ENCODE measurements around the gene MYL7.
"Not testable (repeated sequence)": the region's sequence is repeated elsewhere in the genome, so short reads cannot be mapped to it uniquely, and the experiment has no call there.

Gene MYL7, protein sequence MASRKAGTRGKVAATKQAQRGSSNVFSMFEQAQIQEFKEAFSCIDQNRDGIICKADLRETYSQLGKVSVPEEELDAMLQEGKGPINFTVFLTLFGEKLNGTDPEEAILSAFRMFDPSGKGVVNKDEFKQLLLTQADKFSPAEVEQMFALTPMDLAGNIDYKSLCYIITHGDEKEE

DNA sequence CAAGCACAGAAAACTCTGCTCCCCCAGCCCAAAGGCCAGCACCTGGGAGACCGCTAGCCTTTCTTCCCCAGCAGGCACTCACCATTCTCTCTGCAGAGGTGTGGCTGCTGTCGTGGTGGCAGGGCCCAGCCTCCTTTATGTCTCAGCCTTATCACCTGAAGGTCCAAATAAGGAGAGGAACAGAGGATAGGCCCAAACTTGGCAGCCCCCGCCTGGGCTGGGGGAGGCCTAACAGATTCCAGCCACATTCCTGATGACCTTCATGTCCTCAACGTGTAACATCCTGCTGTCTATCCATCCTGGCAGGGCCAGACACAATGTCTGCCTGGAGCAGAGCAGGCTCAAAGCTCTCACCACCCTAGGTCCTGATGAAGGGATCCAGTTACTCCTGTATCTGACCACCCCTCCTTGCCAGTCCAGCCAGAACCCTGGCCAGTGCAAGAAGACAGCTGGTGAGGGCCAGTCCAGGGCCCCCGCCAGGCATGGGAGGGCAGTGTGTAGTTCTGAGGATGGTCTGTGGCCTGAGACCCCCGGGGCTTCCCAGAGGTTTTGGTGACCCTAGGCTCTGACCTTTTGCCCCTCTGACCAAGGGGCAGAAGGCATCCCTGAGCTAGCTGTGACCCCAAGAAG is at the start of gene MYL7:
TSS of gene MYL7 (minus strand) at position 112 of the 630 bp plus-strand sequence. CDS start at position 85, 27 bp downstream.
- DNase-seq: no peak

DNA sequence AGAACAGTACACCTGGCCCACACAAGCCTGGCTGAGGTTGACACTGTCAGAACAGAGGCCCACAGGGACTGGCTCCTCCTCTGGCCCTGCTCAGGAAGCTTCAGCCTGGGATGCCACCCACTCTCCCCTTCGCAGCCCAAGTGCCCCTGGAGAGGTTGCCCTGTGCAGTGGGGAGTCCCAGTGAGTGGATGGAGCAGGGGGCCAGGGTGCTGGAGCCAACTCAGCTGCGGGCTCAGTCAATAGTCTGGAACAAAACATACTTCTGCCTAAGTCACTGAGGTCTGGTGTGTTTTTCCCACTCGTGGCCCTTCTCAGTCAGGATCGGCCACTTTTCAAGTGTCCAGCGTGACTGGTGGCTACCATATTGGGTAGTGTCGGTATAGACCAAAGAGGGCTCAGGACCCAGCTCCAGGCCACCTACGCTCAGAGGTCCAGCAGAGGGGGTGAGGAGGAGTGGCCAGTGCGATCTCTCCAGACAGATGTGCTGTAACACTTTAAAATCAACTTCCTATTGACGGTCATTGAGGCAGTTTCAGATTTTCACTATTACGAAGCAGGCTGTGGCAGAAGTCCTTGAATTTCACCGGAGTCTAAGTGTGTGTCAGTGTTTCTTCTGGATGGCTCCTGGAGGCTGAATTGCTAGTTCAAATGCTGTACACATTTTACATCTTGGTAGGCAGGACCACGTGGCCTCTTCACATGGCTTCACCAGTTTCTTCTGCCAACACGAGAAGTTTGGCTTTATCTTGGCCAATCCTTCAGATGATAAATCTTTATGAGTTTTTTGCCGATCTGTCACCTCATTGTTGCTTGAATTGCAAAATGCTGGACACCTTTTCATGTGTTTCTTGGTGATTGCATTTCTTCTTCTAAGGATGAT is 49.1 kb upstream of the MYL7 start:
- DNase-seq: no peak

DNA sequence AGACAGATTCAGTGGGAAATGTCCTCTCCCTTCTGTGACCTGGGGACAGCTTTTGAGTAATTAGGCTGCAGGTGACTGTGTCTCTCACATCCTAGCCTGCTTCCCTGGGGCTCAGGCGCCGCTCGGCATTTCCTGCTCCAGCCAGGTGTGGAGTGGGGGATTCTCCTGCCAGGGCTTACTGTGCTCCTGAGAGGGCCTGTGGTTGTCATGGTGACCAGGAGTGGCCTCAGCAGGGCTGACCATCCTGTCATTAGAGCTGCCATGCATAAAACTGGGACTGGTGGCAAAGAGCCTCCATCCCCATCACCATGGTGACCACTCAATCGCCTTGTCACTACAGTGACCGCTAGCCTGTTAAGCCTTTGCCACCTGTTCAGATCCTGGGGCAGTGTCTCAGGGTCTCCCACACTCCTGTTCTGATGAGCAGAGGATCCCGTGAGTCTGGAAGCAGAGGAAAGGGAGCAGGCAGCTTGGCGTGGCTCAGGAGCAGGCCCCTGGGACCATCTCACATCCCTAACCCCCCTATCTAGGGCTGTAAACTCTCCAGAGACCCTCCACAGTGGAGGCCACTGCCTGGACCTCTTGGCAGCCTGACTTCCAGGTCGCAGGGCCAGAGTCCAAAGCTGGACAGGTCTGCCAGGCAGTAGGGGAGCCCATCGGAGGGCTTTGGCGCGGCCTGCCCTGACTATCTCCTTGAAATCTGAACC is 48.3 kb upstream of the MYL7 start, which contains the start of gene GCK:
TSS of gene GCK (minus strand) at position 154 of the 707 bp plus-strand sequence. CDS start 486 bp downstream, outside the sequence.
- DNase-seq: no peak

DNA sequence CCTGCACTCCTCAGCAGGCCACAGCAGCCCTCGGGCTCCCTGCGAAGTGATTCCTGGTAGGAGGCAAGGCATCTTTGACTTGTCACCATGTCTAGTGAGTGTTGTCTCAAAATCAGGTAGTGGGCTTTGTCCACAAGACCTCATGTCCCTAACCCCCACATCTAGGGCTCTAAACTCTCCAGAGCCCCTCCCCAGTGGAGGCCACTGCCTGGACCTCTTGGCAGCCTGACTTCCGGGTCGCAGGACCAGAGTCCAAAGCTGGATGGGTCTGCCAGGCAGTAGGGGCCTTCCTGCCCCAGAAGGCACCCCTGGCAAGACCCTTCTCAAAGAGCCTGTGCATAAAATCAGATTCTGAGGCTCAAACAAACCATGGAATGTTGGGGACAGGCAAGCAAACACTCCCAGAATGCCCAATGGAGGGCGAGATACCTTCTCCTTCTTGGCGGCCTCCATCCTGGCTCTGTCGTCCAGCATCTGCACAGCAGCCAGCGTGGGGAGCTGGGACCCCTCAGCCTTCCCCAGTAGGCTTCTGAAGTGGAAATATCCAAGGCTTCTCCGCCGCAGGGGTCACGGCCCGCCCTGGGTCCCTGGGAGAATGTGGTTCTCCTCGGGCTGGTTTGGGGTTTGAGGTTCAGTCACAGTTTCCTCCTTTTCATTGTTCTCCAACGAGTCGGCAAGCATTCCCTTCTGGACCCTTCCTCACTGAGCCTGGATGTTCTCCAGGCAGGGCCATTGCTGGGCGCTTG is 47.5 kb upstream of the MYL7 start:
- DNase-seq: no peak

DNA sequence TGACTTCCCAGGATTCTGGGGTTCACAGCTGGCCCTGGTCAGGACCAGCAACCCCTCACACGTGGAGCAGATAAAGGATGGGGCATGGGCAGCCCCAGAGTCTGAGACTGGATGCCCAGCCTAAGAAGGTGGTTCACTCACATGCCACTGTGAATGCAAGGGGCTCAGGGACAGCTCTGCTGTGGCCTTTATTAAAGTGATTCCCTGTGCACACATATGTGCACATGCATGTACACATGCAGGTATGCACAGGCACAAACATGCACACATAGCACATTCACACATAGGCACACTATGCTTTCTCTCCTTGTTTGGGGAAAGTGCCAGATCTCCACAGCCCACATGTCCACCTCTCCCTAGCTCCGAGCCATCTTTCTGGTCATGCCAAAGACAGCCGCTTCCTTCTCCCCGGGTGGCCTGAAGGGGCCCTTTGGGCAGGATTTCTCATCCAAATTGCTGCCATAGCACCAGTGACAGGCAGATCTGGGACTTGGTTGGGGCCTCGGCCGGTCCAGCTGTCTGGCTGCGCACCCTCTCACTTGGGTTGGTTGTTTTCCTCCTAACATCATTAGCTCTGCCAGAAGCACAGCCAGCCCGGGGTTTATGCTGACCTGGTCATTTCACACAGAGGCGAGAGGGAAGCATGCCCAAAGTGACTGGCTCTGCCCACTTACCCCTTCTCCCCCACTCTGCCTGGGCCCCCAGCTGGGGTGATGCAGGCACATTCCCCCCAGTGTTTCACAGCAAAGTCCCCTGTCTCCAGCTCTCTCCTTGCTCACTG is 46.7 kb upstream of the MYL7 start:
- no peak for DNase-seq

DNA sequence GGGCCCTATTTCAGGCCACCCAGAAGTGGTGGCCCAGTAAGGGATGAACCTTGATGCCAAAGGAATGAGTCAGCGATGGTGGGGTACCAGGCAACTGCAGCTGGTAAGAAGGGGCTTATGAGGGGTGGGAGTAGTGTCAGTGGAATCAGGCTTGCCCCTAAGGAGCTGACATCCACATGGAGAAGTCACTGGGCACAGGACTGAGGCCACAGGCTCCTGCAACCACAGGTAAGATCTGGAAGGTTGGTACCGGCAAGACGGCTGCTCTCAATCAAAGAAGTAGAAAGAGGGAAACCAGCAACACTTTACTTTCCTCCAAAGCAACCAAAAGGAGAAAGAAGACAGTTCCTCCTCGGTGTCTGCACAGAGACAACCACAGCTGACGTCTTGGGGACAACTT is 45.6 kb upstream of the MYL7 start:
- DNase-seq: no peak

DNA sequence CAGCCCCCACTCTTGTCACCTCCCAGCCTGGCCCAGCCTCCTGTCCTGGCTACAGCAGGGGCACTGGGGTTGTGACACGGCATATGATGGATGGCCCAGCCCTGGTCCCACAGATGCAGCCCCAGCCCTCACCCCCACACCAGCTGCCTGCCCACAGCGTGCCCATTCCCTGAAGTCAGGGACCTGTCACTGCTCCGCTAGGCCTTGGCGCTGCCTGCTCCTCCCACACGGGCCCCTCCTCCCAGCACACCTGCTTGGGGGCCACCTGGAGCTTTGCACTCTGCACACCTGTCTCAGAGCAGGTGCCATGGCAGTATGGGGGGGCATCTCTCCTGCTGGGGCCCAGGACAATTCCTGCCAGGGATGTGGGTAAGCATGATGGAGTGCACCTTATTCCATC is 44.6 kb upstream of the MYL7 start:
- no peak for DNase-seq

DNA sequence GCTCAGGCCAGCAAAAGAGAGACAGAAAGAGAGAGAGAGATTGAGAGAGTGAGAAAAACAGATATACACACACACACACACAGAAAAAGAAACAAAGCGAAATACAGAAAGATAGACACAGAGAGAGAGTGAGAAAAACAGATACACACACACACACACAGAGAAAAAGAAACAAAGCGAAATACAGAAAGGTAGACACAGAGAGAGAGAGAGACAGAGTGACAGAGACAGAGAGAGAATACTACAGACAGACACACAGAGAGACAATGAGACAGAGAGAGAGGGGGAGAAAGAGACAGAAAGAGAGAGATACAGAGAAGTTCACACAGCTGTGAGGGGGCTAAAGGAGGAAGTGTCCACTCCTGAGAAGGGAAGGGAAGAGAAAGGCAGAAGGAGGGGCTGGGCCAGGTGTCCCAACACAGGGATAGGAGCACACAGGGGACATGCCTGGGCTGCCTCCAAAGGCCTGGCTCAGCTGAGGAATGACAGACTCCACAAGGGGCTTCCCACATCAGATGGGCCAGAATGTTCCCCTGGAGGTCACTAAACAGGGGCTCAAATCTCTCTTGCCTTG is 43.8 kb upstream of the MYL7 start:
- DNase-seq: no peak

DNA sequence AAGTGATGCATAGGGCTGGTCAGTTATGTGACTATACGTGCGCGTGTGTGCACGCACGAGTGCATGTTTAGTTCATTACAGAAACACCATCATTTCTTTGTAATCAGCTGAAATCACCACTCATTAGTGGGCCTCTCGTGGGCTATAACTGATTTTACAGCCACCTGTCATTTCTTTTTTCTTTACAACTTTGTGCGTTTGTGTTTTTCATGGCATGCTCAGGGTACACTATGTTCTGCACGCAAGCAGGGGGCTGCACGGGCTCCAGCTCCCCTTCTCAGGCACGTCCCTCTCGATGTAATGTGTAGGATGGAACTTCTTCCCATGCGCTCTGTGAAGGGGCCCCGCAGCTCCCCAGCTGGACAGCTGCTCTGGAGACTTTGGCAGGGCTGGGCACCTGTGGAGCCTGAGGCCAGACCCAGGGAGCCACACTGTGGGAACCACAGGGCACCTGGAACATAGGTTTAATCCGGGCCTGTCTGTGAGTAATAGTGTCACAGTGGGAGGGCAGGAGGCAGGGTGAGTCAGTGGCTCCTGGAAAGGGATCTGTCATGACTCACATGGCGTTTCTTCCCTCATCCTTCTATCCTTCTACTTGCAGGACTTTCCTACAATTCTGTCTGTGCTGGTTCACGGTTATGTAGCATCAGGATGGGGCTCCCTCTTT is 43.2 kb upstream of the MYL7 start:
- no peak for DNase-seq

DNA sequence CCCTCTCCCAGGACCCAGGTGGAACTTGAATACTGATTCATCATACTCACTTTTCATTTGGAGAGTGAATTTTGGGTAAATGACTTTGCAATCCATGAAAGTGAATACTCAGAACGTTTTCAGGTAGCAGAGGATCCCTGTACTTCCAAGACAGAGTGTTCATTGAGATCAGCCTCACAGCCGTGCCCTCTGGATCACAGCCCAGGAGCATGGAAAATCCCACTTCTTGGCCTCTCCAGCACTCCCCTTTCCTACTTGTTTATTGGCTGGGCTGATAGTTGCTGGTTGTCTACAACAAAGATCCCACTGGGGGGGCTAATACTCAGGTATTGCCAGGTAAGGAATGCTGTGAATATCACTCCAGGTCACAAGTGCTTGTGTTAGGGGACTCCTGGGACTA is 42.3 kb upstream of the MYL7 start:
- no peak for DNase-seq

DNA sequence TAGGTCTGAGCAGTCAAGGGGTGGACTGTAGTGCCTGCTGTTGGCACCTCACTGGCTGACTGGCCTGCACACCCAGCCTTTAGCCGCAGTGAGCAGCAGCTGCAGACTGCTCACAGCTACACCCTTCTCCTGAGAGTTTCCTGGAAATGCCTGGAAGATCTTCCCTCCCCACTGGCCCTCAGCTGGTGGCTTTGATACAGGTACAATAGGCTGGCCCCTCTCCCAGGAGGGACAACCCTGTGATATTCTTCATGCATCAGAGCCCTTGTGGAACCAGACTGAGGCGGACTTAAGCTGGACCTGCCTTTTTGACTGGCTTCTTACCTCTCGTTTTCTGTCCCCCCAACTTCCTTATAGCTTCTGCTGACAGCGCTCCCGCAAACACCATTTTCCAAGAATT is 41.7 kb upstream of the MYL7 start:
- no peak for DNase-seq

DNA sequence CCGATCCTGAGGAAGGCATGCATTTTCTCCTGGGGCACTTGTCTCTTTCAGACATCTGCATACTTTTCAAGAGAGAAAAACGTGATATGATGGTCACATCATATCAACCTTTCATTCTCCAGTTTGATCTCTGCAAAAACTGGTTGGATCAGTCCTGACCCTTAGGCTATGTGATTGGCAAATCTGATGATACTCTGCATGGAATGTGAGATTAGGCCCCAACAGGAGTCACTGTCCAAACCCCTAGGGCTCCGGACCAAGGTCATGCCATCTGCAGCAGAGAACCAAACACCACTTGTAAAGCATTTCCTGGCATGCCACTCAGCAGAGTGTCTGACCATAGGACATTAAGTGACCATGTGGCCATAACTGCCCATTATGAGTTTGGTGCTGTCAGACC is 39.5 kb upstream of the MYL7 start:
- DNase-seq: no peak

DNA sequence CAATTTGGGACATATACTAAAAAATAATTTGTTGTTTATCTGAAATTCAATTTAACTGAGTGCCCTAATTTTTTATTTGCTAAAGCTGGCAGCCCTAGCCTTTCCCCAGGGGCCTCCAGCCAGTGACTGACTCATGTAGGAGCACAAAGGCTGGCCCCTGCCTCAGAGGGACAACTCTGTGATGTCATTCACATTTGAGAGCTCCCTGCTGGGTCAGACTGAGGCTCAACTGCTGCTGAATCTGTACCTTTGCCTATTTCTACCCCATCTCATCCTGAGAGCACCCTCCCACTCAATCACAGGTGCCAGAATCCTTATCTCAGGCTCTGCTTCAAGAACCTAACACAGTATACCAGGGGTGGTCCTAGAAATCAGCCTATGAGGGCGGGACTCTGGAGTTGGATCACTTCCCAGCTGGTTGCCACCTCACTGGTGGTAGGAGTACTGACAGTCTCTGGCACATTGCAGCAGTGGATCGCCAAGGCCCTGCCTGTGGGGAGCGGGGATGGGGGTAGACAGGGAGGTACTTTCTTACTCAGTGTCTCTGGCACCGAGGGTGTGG is 36.5 kb upstream of the MYL7 start:
- DNase-seq: no peak

DNA sequence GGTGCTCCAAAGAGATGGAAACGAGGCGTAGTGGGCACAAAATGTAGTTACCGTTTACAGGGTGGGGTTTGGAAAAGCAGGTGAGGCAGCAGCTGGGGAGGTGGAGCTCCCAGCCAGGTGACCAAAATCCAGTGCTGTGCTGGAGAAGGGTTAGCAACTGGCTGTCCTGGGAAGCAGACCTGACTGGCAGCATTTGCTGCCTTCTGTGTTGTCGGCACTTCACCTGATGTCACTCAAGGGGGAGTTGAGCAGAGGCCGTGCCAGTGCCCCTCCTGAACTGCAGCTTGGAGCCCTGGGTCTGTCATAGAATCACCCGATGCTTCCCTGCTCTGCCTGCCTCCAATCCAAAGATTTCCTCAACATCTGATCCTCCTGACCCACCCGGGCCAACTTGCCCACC is 35.4 kb upstream of the MYL7 start:
- no peak for DNase-seq

DNA sequence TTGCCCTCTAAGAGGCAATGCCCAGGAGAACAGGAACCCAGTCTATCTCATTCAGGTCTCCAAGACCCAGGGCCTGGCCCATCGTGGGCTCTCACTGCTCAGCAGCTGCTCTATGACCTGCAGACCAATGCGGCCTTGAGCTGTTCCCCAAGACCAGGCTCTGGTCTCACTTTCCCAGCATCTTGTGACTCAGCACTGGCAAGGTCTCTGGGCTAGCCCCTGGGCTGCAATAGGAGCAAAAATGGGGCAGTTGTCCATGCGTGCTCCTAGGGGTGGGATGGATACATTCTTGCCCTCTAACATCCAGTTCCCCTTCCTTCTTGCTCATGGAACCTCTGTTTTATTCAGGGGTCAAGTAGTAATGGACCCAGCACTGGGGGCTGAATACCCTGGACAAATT is 34.6 kb upstream of the MYL7 start:
- DNase-seq: no peak

DNA sequence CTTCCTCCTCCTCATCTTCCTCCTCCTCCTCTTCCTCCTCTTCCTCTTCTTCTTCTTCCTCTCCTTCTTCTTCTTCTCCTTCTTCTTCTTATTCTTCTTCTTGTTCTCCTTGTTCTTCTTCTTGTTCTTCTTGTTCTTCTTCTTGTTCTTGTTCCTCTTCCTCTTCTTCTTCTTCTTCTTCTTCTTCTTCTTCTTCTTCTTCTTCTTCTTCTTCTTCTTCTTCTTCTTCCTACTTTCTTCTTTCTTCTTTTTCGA is 33.5 kb upstream of the MYL7 start:
- DNase-seq: not testable (repeated sequence)

DNA sequence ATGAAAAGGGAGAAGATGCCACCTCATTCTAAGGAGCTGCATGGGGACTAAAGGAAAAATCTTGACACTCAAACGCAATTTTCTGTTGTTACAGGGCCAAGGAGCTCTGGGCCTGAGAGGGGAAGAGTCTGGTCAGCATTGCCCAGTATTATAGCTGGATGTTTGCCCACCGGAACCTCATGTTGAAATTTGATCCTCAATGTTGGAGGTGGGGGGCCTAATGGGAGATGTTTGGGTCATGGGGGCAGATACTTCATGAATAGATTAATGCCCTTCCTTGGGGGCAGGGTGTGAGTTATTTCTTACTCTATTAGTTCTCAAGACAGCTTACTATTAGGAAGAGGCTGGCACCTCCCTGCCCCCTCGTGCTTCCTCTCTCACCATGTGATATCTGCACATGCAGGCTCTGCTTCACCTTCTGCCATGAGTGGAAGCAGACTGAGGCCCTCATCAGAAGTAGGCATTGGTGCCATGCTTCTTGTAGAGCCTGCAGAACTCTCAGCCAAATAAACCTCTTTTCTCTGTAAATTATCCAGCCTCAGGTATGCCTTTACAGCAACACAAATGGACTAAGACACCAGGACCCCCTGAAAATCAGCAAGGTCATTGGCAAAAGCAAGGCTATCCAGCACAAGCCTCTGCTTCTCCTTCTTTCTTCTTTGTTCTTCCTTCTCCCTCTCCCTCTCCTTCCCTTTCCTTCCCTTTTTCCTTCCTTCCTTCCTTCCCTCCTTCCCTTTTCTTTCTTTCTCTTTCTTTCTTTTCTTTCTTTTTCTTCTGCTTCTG is 33.0 kb upstream of the MYL7 start:
- no peak for DNase-seq

DNA sequence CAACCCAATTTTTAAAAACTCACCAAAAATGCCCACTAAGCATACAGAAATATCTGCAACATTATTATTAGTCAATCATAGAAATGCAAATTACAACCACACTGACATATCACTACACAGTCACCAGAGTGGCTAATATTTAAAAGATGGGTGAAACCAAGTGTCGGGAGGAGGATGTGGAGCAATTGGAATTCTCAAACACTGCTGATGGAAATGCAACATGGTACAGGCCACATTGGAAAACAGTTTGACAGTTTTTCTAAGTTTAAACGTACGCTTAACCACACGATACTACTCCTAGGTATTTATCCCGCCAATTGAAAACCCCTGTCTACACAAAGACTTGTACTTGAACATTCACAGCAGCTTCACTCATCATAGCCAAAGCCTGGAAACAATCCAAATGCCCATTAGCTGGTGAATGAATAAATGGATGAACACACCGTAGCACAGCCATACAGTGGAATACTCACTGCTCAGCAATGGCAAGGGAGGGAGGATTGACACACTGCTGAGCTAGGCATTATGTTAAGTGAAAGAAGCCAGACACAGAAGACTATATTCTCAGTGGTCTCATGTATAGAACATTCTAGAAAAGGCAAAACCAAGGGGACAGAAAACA is 31.8 kb upstream of the MYL7 start:
- DNase-seq: no peak

DNA sequence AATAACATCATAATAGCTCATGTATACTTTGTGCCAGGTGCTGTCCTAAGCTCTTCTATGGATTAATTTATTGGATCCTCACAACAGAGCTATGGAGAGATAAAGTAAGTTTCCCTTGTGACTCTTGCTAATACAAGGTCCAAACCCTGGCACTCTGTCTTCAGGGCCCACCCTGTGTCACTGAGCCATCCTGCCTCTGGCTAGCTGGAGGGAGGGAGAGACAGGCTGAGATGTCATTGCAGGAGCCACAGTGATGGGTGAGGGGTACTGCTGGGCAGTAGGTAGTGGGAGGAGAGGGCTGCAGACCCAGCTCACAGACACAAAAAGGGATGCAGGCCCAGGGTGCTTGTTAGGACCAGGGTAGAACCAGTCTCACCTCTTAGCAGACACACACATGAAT is 31.2 kb upstream of the MYL7 start:
- DNase-seq: no peak
